Stimulated activated naive CD4-positive, alpha-beta T cell (primary cell): ENCODE data around the gene GTF2IRD2.
"Not testable (repeated sequence)": the region's sequence is repeated elsewhere in the genome, so short reads cannot be mapped to it uniquely, and the experiment has no call there.

Source experiments
- DNase-seq, 6 experiments: peaks; one replicate each; lab custom pipeline; 2025; lab: John Stamatoyannopoulos, UW

GTF2IRD2 gene

DNA sequence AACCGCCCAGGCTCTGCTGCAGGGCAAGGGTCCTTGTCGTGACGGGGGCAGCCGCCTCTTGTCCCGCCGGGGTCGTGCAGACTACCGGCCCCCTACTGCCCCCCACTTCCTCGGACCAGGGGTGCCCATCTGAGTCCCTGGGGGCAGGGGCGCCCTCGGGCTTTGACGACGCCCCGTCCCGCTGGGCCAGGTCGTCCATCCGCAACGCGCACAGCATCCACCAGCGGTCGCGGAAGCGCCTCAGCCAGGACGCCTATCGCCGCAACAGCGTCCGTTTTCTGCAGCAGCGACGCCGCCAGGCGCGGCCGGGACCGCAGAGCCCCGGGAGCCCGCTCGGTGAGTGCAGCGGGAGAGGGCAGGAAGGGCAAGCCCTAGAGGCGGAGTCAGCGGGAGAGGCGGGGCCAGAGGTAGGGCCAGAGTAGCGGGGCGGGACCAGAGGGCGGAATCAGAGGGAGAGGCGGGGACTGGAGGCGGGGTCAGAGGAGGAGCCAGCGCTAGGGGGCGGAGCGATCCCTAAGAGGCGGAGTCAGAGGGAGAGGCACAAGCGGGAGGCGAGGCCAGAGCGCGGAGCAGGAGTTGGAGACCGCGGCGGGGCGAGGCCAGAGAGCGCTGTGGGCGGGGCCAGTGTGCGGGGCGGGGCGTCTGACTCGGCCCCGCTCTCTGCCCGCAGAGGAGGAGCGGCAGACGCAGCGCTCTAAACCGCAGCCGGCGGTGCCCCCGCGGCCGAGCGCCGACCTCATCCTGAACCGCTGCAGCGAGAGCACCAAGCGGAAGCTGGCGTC, 62.8 kb downstream of the GTF2IRD2 start:
- peak; percentile 94 to 99 (median 98) for DNase-seq

GRCh38 chr7:74783595-74783994, 67.8 kb downstream of the GTF2IRD2 start:
- DNase-seq = not testable (repeated sequence)

GRCh38 chr7:74781746-74782145, 69.7 kb downstream of the GTF2IRD2 start:
- DNase-seq = not testable (repeated sequence)

DNA sequence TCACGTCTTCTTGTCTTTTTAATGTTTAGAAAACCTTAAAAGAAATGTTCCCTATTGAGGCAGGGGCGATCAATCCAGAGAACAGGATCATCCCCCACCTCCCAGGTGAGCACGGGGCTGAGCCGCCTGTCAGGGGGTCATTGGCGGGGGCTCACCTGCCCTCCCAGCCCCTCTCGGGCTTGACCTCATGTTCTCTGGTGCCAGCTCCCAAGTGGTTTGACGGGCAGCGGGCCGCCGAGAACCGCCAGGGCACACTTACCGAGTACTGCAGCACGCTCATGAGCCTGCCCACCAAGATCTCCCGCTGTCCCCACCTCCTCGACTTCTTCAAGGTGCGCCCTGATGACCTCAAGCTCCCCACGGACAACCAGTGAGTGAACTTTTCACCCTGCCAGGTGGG, 72.4 kb downstream of the GTF2IRD2 start:
- DNase-seq = not testable (repeated sequence)

GRCh38 chr7:74775111-74775510, 76.3 kb downstream of the GTF2IRD2 start:
- not testable (repeated sequence) for DNase-seq

- DNase-seq = not testable (repeated sequence)
These were observed 77.3 kb downstream of the GTF2IRD2 start, which contains the start of gene NCF1 for GRCh38 chr7:74773760-74774750. NCF1 (plus strand) TSS chr7:74774011; CDS start chr7:74774032, 21 bp downstream.

GRCh38 chr7:74772093-74772492, 79.3 kb downstream of the GTF2IRD2 start:
- DNase-seq = not testable (repeated sequence)

DNA sequence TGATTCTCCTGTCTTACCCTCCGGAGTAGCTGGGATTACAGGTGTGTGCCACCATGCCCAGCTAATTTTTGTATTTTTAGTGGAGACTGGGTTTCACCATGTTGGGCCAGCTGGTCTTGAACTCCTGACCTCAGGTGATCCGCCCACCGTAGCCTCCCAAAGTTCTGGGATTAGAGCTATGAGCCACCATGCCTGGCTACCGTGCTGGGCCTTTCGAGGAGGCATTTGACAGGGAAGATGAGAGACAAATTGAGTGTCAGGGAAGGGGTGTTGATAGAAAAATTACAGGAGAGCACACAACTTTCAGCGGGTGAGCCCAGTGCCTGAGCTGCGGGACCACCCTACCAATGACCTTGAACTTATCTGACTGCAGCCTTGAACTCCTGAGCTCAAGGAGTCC, 81.3 kb downstream of the GTF2IRD2 start:
- not testable (repeated sequence) for DNase-seq

GRCh38 chr7:74766991-74767390, 84.4 kb downstream of the GTF2IRD2 start:
- DNase-seq = not testable (repeated sequence)

DNA sequence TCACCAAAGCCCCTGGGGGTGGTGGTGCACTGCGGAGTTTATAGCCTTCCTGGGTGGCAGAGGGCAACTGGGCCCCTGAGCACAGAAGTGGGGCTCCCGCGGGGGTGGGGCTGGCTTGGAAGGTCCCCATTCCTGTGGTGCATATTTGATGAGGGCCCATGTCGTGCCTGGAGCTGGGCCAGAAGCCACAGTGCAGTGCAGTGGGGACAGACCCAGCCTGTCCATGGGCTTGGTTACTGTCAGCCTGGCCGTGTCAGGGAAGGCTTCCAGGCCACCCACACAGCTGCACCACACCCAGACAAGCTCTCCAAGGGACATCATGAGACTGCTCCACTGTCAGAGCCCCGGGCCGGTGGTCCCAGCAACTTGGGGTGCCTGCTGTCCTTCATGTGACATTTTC, 84.9 kb downstream of the GTF2IRD2 start:
- DNase-seq = not testable (repeated sequence)

- DNase-seq = not testable (repeated sequence)
These were observed 86.0 kb downstream of the GTF2IRD2 start for GRCh38 chr7:74765205-74765918.

DNA sequence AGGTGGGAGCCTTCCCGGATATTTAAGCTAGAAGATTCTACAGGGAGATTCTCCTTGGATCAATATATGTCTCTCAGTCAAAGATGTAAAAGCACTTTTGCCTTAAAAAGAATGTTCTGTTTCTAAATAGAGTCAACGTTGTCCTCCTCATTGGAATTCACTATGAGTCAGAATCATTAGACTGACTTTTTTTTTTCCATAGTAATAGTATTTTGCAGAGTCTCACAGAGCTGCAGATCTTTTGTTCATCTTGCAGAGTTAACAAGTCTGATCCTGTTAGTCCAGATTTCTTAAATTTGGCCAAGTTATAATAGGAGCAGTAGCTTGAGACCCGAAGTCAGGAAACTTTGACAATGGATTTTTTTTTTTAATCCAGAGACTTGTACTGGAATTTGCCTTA, 92.4 kb downstream of the GTF2IRD2 start:
- DNase-seq = not testable (repeated sequence)

DNA sequence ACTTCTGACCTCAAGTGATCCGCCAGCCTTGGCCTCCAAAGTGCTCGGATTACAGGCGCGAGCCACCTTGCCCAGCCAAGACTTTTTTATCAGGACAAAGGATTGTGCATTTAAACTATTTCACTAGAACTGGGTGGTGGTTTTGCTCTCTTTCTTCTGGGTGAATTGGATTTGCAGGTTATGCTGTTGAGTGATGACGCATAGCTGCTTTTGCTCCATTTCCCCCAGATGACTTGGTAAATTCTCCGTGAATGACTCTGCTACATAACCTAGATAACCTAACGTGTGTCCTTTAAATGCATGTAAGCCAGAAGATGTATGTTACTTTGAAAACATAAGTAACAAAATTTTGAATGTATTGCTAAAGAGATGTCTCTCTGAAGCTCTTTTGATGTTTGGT, 93.1 kb downstream of the GTF2IRD2 start:
- DNase-seq = not testable (repeated sequence)

GRCh38 chr7:74756673-74757072, 94.7 kb downstream of the GTF2IRD2 start:
- not testable (repeated sequence) for DNase-seq

- DNase-seq = not testable (repeated sequence)
These were observed 97.4 kb downstream of the GTF2IRD2 start for GRCh38 chr7:74753921-74754482.
